Measurements from ENCODE around the gene ARRDC1.
A peak's percentile ranks its signal among the peaks of the same experiment; 100 is the strongest.
"Not testable (repeated sequence)": the region's sequence is repeated elsewhere in the genome, so short reads cannot be mapped to it uniquely, and the experiment has no call there.

Gene ARRDC1

DNA sequence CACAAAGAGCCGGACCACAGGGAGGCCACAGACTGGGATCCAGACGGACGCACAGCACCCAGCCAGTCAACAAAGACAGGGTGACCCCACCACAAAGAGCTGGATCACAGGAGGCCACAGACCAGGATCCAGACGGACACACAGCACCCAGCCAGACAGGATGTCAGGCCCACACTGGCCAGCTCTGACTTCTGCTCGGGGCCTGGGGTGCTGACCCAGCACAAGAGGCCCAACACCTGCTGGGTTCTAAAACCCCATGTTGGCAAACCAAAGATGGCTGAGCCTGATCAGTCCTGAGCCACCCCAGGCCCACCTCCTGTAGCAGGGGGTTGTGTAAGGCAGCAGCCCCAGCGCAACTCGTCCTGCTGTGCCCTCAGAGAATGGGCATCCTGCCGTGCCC, 21.5 kb upstream of the ARRDC1 start:
- no peak for DNase-seq (ENCODE audit: low spot score)

DNA sequence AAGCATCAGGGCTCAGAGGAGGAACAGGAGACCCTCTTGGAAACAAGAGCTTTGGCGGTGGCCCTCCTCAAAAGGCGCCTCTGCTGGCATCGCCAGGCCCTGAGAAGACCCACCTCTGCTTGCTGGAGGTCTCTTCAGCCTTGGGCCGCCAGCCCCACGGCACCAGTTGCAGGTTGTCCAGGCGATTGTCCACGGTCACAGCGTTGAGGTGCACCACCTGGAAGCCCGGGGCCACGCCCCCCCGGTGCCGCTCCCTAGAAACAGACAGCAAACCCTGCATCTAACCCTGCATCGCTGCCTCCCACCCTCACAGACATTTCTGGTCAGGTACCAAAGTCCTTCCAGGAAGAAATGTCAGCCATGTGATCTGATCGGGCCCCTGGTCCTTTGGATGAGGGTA, 18.6 kb upstream of the ARRDC1 start:
- DNase-seq (ENCODE audit: low spot score): no peak

DNA sequence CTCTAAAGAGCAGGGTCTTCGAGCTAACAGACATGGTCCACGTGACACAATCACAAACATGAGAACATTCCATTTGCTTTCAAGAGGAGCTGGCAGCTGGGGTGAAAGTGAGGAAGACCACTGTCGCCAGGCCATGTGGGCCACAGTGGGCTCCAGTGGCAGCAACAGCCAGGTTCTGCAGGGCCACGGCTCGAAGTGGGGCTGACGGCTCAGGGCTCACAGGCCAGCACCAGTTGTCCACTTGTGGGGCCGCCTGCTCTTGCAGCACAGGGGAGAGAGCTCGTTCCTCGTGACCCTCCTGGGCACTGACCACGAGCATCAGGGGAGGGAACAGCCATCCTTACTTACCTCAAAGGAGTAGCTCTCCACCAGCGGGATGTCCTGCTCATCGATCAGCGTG, 17.2 kb upstream of the ARRDC1 start:
- DNase-seq (ENCODE audit: low spot score): no peak

DNA sequence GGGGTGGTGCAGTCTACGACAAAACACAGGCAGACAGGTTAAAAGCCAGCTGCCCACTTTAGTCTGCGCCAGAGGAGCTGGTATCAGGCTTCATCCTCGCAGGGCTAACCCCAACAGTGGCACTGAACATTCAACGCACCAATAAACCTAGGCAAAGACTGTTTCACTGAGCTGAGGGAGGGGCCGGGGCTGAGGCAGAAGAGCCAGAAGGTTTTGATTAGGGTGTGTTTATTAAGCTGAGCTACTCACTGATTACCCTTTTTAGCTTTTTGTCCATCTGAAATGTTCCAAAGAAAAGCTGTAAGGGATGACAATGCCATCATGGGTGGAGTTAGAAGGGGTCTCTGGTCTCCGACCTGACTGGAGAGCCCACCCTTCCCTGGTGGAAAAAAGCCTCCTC, 16.6 kb upstream of the ARRDC1 start:
- DNase-seq (ENCODE audit: low spot score): no peak

DNA sequence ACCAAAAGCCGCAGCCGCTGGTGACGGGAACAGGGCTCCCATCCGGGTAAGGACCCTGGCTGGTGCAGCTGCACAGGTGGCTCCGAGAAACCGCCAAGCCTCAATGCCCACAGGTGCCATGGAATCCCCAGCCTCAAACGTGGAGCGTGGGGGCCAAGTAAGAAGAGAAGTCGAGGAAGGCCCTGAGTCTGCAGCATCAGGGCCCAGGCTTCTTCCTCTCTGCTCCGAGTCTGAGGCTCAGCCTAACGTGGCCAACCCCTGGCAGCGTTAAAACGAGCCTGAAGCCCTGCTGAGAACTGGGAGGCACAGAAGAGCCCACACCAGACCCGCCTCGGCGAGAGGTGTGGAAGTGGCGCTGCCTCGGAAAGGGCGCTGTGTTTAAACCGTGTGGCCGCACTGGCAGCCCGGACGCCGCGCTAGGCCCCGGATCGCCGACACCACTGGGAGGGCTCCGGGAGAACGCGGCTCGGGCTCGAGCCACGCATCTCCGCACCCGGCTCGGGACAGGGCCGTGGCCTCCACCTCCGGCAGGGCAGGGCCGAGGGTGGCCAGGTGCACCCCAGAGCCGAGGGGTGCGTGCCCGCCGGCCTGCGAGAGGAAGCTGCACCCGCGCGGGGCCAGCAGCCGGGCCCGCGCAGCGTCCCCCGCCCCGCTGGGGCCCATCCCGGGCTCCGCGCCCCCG, 15.9 kb upstream of the ARRDC1 start:
- DNase-seq (ENCODE audit: low spot score): no peak

DNA sequence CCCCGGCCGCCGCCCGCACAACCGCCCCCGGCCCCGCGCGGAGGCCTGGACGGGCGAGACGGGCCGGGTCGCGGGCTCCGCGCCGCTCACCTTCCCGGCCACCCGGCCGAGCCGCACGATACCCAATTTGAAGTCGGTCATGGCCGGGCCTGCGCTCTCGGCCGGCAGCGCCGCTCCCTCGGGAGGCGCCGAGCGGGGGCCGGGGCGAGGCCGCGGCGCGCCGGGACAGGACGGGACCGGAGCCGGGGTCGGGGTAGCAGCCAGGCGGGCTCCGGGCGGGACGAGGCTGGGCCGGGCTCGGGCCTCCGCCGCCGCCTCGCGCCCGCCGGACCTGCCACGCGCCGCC, 15.4 kb upstream of the ARRDC1 start:
- DNase-seq (ENCODE audit: low spot score): no peak

DNA sequence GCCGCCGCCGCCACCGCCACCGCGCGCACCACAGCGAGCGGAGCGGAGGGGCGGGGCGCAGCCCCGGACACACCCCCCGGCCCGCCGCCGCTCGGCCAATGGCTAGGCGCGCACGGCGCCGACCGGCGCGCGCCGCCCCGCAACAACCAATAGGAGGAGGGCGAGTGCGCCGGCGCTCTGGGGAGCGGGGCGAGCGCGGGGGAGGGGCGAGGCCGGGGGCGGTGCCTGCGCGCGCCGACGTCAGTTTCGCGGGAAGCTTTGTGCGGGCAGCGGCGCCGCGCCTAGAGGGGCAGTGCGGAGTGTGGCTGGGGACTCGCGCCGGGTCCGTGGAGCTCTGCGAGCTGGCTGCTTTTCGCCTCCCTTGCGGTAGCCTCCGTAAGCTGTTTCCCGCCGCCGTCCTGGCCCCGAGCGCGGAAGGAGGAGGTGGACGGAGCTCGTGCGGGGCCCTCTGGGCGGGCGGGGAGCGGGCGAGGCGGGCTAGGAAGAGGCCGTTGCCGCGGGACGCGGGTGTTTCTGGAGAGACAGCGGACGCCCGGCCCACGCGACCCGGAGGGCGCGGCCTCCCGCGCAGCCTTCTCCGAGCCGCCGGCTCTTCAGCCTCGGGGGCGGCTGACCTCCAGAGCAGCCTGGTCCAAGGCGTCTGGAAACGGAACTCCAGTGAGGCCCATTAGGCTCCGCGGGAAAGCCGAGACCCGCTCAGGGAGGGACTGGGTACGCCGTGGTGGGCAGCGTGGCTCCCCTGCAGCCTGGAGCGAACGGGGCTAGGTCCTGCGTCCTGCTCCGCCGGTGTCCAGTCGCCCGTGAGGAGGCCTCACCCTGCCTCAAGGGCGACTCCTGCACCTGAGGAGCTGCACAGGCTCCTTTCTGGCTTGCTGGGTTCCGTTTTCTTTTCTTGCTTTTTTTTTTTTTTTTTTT, 14.8 kb upstream of the ARRDC1 start, which contains the start of gene ZMYND19:
Gene ZMYND19, minus strand, starts transcription at position 44 of the 915 bp plus-strand sequence. CDS start 249 bp downstream, outside the sequence.
- peak; percentile 90 for DNase-seq (ENCODE audit: low spot score)

DNA sequence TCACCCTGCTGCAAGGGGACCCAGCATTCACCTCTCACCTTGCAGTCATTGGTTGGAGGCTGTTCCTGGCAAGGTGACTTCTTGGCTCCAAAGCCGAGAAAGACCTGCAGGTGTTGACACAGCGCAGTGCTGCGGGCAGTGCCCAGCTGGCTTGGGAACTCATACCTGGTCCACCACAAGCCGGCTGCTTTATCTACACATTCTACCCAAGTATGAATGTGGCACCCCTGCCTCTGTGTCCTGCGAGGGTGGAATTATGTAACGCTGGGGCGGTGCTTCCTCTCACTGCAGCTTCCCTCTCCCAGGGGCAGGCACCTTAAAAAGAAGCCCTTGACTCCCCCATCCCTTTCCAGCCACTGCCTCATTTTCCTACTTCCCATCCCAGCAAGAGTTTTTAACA, 12.7 kb upstream of the ARRDC1 start:
- DNase-seq (ENCODE audit: low spot score): no peak

DNA sequence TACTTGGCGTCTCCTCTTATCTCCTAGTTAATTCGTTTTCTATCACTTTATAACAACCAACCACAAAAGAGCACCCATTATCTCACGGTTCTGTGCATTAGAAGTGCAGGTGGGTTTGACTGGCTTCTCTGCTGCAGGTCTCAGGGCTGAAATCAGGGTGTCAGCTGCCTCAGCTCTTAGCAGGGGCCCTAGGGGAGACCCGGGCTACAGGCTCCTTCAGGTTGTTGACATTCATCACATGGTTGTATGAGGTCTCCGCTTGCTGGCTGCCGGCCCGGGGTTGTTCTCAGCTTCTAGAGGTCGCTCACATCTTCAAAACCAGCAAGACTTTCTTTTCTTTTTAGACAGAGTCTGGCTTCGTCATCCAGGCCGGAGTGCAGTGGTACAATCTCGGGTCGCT, 12.3 kb upstream of the ARRDC1 start:
- DNase-seq (ENCODE audit: low spot score): no peak

DNA sequence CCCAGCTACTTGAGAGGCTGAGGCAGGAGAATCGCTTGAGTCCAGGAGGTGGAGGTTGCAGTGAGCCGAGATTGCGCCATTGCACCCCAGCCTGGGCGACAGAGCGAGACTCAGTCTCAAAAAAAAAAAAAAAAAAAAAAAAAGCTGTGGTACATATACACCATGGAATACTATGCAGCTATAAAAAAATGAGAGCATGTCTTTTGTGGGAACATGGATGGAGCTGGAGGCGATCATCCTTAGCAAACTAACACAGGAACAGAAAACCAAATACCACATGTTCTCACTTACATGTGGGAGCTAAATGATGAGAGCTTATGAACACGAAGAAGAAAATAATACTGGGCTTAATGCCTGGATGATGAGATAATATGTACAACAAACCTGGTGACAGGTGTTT, 8.9 kb upstream of the ARRDC1 start:
- not testable (repeated sequence) for DNase-seq (ENCODE audit: low spot score)

DNA sequence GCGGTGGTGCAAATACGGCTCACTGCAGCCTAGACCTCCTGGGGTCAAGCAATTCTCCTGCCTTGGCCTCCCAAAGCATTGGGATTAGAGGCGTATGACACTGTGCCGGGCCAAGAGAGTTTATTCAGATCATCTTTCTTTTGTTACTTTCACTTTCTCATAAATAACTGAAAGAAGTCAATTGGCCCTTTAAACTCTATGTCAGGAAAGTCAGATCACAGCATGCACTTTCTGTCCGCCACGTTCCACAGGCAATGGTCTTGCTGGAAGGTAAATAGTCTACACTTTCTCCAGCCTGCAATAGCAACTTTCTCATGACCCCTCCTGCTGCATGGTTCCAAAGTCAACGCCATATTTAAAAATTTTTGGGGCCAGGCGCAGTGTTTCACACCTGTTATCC, 6.5 kb upstream of the ARRDC1 start:
- no peak for DNase-seq (ENCODE audit: low spot score)

DNA sequence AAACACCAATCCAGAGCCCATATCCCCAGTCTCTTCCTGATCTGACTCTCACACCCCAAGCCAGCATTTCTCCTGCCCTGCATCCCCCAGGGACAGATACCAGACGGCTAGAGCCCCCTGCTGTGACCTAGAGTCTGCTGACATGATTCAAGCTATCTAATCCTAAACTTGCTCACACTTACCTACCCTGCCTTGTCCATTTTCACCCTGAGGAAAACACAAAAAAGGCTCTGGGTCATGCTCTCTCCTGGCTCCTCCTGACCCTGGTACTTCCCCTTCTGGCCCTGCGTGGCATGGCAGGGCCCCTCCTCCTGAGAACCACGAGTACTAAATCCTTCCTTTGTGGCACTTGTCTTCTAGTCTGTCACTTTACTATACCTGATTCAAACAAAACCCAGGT, 2.8 kb upstream of the ARRDC1 start:
- no peak for DNase-seq (ENCODE audit: low spot score)

DNA sequence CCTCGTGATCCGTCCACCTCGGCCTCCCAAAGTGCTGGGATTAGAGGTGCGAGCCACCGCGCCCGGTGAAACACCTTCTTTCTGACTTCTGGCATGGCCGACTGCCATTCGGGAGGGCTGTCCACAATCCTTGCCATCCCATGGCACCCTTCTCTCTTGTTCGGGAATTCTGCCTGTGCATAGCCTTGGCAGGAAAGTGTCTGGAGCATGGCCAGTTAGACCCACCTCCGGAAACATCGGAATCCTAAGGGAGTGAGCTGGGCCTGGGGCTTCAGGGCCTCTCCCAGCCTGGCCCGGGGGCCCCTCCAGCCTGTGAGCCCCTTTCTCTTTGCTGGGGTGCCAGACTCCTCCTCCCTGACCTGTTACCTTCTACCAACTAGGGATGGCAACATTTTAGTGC, 1.6 kb upstream of the ARRDC1 start:
- no peak for DNase-seq (ENCODE audit: low spot score)

DNA sequence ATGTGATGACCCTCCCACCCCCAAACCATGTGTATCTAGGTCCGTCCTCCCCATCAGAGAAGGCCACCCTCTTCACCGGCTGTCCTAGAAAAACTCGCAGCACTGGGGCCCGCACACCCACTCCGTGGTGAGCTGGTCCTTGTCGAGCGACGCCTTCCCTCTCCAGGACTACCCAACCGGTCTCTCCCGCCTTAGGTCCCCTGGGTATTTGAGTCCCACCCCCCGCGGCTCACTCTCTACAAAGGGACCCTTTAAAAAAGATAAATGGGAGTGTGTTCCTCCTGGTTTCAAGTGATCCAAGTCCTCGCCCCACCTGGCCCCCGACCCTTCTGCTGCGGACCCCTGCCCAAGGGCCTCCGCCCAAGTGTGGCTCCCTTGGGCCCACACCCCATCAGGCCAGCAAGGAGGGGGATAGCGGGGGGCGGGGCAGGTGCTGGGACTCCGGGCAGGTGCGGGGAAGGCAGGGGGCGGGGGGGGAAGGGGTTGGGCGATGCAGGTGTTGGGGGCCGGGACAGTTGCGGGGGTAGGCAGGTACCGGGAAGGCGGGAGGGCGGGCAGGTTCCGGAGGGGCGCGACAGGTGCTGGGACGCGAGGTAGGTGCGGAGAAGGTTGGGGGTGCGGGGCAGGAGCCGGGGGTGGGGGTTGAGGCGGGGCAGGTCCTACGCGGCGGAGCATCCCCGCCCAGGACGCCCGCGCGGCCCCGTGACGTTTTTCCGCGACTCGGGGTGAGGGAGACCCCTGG, 970 bp upstream of the ARRDC1 start:
- no peak for DNase-seq (ENCODE audit: low spot score)

DNA sequence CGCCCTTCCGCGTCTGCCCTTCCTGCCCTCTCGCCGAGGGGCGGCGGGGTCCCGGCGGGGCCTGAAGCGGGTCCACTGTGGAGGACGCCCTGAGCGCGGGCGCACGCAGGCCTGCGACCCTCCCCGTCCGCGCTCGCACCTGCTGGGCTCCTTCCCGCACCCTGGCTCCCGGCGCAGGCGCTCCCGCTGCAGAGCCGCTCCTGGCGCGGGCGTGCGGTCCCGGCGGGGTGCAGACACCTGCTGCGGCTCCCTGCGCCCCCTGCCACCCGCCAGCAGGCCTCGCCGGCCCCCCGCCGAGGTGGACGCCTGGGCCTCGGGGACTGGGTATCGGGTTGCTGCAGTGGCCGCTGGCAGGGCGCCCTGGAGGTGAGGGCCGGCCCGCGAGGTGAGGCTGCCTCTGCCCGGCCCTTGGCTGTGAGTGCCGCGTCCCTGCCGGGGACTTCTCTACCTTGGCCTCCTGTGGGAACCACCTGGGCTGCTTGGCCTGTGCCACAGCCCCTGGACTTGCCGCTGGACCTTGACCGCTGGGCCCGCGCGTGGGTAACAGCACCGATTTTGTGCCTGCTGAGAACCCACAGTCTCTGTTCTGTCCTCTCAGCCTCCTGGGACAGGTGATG, 627 bp downstream of the ARRDC1 start:
- no peak for DNase-seq (ENCODE audit: low spot score)

DNA sequence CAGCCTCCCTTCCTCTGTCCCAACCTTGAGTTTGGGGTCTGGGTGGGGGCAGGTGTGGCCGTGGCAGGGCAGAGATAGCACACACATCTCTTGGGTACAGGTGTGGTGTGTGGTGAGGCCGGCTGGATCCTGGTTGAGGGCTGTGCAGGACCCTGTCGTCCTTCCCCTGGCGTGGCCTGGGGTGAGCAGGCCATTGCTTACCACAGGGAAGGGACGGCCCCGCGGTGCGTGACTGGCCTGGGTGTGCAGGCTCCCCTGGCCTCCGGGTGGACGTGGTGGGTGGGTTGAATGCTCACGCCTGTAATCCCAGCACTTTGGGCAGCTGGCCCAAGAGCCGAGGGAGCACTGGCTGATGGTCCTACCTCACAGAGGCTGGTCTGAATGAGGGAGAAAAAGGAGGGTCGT, 1.2 kb downstream of the ARRDC1 start:
- no peak for DNase-seq (ENCODE audit: low spot score)

DNA sequence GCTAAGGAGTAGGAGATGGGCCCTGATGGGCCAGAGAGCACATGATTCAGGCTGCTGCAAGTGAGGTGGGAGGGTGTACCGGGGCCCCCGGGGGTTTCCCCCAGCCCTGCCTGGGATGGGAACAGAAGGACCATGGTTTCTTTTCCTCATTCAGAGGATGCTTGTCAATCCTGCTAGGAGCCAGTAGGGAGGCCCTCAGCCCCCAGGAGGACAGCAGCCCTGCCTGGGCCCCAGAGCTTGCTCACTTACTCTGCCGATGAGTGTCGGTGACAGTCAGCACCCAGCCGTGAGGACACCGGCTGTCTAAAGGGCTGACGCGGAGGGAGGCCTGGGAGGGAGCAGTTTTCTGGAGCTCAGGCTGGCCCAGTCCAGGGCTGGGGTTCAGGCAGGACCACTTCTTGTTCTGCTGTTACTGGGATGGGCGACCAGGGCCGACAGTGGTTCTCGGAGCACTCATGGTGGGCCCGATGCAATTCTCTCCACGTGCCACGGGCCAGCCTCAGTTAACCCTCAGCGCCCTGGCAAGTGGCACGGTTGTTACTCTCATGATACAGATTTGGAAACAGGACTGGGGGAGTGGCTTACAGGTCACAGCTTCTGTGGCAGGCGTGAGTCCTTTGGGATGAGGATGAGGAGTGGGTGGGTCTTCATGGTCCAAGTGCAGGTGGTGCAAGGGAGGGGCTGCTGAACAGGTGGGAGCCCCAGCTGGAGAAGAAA, 1.8 kb downstream of the ARRDC1 start:
- no peak for DNase-seq (ENCODE audit: low spot score)

DNA sequence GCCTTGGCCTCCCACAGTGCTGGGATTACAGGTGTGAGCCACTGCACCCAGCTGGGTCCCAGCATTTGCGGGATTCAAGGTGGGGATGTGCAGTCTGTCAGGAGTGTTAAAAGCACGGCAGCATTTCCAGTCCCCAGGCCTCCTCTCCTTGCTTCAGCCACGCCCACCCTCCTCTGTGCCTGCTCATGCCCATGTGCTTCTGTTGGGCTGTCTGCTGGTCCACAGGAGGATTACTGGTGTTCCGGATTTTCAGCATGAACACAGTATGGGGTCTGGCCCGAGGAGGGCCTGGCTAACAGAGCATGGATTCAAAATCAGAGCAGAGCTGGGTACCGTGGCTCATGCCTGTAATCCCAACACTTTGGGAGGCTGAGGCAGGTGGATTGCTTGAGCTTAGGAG, 5.5 kb downstream of the ARRDC1 start:
- DNase-seq (ENCODE audit: low spot score): no peak

DNA sequence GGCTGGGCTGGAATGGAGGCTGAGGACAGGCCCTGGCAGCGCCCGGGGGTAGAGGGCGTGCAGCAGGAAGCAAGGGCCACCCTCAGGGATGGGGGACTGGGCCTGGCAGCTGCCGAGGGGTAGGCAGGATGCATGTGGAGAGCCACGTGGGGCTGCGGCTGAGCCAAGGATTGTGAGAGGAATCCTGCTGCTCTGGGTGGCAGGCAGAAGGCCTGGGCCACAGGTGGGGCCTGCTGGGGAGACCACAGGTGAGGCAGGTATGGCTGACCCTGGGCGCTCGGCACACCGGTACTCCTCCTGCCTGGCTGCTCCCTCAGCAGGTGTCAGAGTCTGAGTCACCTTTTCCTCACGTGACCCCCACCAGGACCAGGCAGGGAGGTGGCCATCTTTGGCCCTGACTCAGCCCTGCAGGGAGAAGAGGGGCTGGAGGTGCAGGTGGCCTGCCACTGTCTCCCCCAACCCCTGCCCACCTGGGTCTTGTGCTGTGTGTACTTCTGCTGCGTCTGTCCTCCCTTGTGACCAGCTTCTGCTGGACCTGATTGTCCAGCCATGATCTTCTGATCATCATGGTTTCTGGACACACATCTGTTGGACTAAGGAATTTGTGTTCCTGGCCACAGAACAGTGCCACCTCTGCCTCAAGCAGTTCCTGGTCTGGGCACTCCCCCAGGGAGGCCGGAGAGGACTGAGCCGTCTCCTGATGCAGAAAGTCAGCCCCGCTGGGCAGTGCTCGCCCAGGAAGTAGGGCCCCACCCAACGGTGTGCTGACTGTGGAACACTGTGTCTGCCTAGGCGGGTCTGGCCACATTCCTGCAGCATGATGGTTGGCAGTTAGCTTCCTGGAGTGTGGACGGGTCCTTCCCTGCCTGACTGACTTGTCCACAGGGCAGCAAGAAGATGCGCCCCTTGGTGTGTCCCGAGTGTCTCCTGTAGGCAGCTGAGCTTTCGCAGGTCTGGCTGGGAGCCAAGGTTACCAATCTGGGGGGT, 6.4 kb downstream of the ARRDC1 start:
- peak; percentile 54 for DNase-seq (ENCODE audit: low spot score)

DNA sequence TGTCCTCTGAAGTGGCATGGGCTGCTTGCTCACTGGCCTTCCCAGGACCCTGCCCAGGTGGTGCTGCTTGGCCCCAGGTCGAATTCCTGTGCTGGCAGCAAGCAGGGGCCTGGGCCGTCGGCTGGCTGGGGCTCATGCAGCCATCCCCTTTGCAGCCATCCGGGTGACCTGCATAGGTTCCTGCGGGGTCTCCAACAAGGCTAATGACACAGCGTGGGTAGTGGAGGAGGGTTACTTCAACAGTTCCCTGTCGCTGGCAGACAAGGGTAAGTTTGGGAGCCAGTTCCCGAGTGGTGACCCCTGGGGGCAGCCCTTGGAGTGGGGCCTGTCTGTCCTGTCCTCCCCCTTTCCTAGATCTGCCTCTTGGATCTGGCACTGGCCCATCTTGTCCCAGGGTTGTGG, 7.3 kb downstream of the ARRDC1 start:
- DNase-seq (ENCODE audit: low spot score): no peak

DNA sequence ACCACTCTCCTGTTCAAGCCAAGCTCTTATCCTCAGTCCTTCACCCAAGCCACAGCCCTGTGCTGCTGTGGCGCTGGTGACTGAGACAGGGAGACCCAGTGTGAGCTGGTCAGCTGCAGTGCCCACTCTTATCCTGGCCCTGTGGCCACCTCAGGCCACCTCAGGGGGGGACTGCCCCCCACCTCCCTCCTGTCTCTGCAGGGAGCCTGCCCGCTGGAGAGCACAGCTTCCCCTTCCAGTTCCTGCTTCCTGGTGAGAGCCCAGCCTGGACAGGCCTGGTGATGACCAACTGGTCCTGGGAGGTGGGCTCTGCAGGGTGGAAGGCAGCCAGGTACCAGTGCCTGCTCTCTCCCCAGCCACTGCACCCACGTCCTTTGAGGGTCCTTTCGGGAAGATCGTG, 7.8 kb downstream of the ARRDC1 start:
- DNase-seq (ENCODE audit: low spot score): no peak

Data from CD4-positive, alpha-beta T cell treated with Interleukin-15 for 4 hours (primary cell).